Ecto neural progenitor cell (in vitro differentiated cells): ENCODE data around the gene BCAR3.

Source experiments
- DNase-seq: peaks from one replicate; pipeline ENCODE4 v3.0.0-alpha.2; 2018; ENCODE audit warnings: low spot score

The BCAR3 gene

DNA sequence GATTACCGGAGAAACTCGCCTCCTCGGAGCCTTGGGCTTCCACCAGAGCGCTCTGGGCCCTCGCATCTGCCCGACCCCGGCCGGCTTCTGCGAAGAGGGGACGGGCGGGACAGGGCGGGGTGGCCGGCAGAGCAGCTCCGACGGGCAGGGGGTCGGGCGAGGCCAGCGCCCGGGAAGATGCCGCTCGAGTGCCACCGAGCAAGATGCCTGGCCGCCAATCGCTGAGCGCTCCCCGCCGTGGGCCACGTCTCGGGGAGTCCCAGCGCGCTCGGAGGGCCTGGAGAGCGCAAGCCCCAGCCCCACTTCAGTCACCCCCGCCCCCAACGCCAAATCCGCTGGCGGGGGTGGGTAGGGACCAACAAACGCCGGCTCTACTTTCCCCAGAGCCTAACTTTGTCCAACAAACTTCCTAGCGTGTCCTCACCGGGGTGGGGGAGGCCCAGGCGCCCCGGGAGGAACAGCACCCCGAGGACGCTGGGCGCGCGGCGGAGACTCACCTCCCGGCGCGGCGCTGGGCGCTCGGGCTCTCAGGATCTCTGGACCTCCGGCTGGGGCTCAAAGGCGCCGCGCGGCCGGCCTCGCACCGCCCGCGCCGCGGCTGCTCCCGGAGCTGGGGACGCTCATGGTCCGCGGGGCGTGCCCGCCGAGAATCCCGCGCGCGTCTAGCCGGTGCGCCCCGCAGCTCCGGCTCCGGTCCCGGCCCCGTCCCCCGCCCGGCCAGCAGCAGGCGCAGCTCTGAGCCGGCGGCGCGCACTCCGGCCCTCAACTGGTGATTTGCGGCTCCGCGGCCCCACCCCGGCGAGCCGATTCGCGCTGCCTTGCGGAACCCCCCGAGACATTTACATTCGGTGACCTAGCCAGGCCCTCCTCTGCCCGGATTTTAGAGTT is at the start of gene BCAR3:
Gene BCAR3, minus strand, starts transcription at position 737 of the 888 bp plus-strand sequence. CDS start 6,907 bp downstream, outside the sequence.
- DNase-seq, result peak; percentile 85

DNA sequence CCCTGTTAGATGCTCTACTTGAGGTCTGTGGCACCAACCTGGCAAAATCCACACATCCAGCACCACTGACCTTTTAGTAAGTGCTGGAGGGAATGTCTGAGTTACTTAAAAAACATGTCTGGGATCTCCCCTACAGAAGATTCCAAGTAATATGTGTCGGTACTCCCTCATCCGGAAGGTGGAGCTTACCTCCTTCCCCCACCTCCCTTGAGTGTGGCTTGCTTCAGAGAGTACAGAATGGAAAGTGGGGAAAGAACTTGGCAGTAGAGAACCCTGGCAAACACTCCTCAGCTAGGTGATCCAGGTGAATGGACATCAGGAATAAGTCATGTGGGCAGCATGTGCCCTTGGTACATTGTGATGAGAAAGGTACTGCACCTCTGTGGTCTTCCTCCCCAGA is 49.0 kb upstream of the BCAR3 start:
- DNase-seq, result no peak

DNA sequence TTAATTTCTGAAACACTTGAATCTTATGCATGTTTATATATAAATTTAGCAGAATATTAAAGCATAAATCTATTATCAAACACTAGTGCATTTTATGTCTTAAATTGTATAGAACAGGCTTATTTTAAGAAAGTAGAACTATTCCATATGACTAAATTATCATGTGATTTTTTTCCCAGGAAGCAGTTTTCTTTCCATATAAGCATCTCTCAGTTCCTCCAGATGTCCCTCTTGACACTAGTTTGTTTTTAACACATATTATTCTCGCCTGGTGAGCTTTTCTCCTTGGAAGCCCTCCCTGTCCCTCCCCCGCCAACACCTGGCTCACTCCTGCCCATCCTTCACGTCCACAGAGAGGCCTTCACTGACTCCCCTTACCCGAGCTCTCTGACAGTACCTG is 48.3 kb upstream of the BCAR3 start:
- DNase-seq, result no peak

DNA sequence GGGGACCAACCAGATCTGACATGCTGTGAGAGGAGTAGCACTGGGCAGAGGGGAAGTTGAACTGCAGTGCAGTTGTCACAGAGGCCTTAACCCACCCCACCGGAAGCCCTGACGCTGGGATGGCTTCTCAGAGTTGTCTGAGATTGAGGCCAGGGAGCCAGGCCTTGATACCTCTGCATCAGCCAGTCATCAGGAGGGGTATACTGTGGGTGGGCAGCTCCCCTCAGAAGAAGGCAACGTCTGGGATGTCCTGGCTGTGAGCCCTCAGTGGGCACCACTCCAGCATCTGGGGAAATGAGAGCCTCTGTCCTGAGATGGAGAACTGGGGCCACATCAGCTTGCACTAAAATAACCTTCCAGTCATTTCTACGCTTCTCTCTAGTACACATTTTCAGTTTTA is 47.9 kb upstream of the BCAR3 start:
- DNase-seq, result no peak

DNA sequence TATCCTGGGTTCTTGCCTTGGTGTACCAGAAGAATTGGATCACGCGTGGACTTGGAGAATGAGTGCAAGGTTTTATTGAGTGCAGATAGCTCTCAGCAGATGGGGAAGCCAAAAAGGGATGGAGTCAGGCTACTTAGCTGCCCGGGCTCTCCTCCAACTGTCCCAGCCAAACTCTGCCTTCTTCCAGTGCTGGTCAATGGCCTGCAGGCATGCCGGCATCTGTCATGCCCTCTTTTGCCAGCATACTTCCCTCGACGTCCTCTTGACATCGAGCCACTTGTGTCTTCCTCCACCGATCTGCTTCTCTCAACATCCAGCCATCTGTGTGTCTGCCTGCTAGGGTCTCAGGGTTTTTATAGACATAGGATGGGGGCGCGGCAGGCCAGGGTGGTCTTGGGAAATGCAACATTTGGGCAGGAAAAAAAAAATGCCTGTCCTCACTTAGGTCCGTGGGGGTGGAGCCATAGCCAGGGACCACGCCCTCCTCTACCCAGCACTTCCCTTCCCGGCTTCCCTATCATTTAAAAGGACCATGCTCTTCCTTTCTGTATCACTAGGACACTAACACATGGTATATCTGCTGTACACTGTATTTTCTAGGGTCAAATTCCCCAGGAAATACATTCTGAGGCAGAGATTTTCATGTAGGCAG is 47.0 kb upstream of the BCAR3 start:
- DNase-seq, result no peak

DNA sequence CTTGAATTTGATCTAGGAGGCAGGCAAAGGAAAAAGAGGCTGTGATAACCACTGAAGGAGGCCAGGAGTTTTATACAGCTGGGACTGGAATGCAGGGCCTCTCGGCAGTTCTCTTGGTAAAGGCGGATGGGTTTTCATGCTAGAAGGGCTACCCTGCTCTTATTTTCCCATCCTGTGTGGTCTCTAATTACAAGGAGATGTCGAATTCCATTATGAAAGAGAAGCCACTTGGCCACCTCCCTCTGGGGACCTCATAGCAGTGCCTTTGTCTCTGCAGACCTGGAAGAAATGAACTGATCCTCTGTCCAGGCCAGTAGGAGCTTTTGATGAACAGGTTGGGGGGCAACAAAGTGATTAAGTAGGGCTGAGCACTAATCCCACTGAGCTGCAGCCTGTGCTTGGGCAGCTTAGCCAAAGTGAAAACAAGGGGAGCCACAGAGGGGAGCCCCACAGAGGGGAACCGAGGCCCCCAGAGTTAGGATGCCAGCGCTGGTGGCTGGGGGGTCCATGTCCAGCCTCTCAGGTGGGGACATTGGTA is 42.2 kb upstream of the BCAR3 start:
- peak; percentile 73 for DNase-seq

DNA sequence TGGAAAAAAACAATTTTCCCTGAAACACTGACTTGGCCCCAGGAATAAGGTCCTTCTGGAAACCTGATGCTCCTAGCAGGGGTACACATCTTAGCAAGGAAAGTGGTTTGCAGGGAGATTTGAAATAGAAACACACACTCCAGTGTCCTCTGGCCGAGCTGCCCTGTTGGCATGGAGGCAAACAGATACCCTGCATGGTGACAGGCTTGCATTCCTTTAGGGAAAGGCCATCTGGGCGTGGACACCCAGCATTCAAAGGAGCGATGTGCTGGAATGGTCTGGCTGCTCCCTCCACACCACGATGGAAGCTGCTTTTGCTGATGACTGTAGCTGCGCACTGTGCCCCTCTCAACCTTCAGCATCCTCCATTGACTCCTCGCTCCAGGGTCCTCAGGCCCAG is 41.5 kb upstream of the BCAR3 start:
- DNase-seq, result peak; percentile 71

DNA sequence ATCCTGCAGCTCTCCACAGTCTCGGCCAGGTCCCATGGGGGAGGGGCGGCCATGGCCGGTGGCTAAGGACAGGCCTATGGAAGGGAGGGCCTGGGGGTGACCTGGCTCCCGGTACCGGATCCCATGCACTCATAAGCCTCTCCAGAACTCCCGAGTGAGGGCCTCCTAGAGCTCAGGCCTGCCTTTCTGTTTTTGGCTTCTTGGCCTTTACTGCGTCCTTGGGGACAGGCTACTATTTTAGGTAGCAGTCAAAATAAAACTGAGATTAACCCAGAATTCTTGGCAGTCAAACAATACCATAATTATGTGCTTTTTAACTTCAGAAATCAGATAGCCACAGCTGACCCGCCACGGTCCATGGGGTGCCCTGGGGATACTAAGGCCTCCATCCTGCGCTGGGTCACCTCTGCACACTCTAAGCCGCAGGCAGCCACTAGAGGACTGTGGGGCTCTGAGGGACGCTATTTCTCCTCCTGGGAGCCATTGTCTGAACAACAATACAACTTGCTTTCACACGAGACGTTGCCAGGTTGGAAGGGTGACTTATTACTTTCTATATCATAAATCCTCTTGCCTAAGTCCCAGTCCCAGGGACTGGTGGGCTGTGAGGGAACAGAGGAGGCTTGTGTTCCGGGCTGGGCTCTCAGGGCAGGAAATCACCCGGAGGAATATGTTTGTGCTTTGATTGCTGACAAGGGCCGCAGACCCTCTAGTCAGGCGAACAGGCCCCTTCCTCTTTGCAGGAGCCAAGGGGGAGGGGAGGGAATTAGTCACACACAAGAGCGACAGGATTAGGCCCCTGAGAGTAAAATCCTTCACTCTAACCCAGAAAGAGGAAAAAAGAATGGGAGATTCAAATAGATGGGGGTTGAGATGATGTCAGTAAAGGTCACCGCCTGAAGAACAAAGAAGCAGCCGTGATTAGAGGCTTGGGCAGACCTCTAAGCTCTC is 40.7 kb upstream of the BCAR3 start:
- DNase-seq, result peak; percentile 82

DNA sequence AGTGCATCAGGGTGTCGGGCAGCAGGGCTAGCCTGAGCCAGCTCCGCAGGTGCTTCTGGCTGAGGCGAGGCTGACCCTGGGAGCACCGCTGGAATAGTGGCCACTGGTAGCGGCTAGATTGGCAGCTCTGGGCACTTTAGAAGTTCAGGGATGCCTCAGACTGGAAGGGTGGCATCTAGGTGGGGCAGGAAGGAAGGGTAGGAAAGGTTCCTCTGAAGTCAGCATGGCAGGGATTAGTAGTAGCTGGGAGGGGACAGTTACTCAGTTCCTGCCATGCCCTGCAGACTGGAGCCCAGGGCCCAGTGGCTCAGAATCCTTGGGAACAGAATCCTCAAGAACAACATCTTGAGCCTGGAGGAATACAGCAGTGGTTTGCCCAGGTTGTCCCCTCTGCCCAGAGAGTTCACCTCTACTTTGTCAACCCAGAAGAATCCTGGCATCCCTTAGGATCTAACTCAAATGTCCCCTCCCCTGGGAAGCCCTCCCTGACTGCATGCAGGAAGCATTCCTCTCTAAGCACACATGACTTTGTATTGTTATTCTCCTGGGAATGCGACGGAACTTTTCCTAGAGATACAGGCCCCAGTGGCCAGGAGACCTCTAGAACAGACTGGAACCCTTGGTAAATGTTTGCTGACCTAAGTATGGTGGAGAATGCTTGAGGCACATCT is 39.5 kb upstream of the BCAR3 start:
- no peak for DNase-seq

DNA sequence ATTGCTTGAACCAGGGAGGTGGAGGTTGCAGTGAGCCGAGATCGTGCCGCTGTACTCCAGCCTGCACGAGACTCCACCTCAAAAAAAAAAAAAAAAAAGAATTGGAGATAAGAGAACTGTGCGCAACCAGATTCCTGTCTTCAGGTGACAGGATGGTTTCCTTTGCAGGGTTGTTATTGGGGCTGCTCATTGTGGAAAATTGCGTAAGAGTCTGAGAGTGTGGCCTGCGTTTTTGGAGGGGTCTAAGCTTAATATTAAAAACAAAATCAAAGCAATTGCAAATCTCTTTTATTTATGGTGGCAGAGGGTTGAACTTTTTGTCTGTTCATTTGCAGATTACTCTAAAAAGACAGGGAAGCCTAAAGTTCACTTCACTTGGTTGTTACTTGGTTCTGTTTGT is 36.0 kb upstream of the BCAR3 start:
- DNase-seq, result no peak

DNA sequence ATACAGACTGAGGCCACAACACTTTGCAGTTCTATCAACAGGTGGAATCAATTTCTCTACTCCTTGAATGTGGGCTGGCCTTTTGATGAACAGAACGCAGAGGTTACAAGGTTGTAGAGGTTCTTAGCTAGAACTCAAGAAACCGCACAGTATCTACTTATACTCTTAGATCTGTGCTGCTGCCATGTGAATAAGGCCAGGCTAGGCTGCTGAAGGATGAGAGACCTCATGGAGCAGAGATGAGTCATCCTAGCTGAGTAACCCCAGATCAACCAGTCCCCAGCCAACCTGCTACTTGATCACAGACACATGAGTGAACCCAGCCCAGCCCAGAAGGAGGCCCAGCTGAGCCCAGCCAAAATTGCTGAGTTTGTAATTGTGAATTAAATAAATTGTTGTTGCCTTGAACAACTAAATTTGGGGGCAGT is 35.3 kb upstream of the BCAR3 start:
- DNase-seq, result no peak

DNA sequence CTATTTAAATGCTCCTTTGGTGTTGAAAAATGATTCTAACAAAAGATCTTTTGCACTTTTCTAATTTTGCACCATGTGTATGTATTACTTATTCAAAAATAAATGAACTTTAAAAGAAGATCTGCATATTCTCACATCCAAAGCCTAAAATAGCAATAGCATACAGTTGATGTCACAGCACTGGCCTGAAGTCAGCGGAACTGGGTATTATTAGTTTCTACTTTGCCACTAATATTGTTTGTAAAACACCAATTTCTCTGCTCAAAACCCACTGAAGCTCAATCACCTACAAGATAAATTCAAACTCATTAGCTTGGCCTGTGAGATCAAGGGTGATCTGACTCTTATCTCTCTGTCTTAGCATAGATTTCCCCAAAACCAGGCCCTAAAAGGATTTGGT is 34.5 kb upstream of the BCAR3 start:
- DNase-seq, result no peak

DNA sequence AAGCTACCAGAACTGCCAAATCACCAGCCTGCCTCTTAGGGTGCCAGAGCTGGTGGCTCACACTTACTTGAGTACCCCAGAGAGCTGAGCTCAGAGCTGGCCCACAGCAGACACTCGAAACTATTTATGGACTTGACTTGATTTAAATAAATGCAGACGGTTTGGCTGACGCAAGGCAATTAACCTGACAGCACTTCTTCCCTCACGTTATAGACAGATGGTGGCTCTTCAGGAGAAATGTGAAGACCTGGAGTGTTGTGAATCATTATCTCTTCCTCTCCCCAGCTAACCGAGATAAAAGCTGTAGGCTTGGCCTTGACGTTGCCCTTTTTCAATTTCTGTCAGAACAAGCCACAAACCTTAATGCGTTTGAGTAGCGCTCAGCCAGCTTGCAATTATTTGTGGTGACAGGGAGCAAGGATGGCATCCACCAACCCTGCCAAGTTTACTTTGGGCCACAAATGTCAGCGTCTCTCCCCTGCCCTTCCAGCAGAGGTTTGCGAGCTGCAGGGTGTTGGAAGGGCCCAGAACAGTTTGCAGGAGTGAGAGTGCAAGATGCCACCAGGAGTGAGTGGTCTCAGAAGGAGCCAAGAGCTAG is 34.0 kb upstream of the BCAR3 start:
- DNase-seq, result no peak

DNA sequence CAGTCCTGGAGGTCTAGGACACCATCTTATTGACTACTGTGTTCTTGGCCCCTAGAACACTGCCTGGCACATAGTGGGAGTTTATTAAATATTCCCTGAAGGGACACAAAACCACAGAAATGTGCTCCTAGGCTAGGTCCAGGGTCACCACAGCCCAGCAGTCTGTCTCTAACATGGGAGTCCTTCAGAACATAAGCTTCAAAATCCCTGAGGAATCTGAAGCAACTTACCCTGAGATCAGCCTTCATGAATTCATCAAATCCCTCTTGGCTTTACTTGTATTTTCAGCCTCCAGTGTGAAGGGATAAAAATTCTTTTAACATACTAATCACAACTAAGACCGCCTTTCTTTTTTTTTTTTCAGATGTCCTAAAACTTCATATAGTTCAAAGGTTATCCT is 32.7 kb upstream of the BCAR3 start:
- DNase-seq, result no peak

DNA sequence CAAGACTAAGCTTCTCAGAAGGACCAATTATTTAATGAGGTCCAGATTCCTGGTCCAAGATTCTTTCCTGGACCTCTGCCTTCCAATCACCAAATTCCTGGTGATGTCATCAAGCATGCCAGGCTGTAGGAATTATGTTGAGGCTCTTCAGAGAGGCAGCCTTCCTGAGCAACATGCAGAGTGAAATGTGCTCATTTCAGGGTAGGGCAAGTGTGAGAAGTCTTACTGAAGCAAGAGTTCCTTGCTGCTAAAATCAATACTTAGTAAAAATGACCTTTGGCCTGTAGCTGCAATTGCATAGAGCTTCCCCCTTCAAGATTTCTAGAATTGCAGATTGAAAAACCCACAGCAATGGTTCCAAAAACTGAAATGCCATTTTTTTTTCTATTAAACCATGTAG is 31.7 kb upstream of the BCAR3 start:
- DNase-seq, result no peak

DNA sequence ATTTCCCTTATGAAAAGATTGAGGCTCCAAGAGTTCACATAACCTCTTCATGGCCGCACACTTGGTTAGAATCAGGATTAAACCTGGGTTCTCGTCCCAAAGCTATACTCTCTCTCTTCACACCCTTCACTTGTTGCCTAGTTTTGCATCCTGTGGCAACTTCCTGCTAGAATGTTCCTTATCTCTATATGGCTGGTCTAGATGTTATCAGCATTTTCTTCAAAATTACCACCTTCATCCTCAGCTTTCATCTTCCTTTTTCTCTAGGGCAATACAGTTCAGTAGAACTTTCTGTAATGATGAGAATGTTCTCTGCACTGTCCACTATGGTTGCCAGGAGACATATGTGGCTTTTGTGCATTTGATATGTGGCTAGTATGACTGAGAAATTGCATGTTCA is 31.1 kb upstream of the BCAR3 start:
- no peak for DNase-seq

DNA sequence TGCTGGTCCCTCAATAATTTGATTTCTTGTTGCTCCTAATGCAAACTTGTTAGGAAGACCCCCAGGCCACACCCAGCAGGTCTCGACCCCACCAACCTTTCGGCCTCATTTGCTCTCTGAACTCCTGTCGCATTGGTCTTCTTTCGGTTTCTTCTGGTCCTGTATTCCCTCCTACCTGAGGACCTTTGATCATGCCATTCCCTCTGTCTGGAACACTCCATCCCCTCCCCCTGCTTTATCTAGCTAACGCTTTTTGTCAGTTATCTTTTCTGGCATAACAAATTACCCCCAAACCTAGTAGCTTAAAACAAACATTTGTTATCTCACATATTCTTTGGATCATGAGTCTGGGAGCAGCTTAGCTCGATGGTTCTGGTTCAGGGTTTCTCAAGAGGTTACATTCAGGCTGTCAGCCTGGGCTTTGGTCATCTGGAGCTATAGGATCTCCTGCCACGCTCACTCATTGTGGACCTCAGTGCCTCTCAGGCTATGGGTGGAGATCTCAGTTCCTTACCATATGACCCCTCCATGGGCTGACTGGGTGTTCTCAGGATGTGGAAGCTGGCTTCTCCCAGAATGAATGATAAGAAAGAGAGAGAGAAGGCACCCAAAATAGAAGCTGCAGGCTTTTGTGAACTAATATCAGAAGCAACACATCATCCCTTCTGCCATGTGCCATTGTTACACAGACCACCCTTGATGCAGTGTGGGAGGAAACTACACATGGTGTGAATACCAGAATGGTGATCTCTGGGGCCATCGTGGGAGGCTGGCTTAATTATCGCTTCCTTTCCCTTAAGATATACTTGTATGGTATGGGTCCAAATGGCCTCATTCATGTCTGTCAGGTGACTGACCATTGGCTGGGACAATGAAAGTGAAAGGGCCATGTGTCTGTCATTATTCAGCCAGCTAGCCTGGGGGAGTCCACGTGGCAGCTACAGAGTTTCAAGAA is 29.1 kb upstream of the BCAR3 start:
- DNase-seq, result no peak

DNA sequence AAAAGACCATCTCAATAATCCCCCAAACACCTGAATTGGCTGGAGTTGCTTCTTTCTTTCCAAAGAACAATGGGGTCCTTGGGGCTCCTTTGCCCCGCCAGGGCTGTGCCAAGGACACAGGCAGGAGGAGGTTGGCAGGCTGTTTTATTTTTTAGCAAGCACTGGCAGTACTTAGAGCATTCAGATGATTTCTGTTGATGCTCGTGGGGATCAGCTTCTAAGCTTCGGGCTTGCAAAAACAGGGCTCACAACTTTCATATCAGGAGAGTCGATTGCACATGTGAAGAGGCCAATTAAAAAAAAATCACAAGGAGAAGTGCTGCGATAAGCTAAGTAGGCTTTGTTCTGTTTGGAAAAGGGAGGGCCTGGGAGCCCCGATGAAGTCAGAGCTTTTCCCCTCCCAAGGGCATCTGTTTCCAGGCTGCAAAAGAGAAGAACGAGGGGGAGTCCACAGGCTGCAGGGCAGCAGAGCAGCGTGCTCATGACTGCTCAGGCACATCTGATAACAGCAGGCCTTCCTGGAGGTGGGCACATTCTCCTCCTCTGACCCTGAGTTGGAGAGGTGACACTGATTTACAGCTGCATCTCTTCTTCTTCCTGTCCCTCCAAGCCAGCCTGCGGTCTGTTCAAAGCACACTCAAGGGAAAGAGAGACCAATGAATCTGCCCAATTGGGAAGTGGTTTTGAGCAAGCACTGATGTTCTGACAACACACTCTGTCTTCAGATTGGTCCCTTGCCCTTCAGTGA is 27.3 kb upstream of the BCAR3 start:
- no peak for DNase-seq

DNA sequence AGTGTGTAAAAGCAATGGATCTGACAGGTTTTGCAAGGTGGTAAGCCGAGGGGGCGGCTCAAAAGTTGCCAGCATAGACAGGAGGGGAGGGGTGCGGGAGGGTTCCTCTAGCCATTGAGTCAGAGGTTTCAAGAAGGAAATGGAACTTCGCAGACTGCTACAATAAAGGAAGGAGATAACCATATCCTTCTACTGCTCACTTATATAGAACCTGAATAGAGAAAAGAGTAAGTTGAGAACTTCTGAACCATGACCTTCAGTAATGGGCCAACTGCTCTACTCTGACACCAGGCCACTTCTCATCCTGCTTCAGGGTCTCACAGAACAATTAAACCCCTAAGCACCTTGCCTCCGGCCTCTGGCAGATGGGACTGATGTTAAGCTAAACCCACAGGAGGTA is 26.3 kb upstream of the BCAR3 start:
- no peak for DNase-seq
